ENCODE results near the gene CCHCR1.

DNA sequence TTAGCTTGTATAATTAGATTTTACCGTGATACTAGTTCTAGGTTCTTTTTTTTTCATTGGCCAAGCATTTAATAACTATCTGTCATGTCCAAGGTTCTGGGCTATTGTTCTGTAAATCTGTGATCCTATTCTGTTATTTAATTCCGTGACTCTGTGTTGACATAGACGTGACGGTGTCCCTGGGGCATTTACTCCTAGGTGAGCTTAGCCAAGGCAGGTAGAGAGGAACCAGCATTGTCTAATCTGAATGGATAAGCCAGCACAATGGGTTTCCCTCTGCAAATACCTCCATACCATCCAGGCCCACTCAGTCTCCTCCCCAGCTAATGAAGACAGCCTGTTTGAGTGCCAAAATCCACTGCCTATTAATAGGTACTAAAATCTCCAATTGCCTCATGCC is 28.5 kb downstream of the CCHCR1 start:
- no peak for TF ChIP-seq GATA3 (IDR thresholded peaks at IDR 0.05; ENCODE audit: low read depth, low read length)
- no peak for TF ChIP-seq GATA2 (IDR thresholded peaks at IDR 0.05; ENCODE audit: low read depth, low read length)
